ENCODE measurements around the gene ITPKC.
"Not testable (repeated sequence)": the region's sequence is repeated elsewhere in the genome, so short reads cannot be mapped to it uniquely, and the experiment has no call there.

Gene ITPKC

DNA sequence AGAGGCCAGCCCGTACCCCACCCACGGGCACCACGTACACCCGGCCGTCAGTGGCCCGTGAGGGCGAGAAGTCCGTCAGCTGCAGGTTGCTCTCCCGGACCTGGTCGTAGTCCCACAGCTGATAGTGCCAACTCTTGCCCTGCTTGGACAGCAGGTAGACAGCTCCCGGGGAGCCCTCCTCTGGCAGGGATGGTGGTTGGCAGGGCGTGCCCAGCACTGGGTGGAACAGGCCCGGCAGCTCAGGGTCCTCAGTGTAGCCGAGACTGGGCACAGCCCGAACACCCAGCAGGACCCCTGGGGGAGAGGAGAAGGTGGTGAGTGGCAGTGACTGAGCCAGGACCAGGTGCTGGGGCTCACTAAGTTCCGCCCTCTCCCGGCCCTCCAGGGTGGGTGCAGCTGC is 25.6 kb downstream of the ITPKC start:
- DNase-seq, result no peak

DNA sequence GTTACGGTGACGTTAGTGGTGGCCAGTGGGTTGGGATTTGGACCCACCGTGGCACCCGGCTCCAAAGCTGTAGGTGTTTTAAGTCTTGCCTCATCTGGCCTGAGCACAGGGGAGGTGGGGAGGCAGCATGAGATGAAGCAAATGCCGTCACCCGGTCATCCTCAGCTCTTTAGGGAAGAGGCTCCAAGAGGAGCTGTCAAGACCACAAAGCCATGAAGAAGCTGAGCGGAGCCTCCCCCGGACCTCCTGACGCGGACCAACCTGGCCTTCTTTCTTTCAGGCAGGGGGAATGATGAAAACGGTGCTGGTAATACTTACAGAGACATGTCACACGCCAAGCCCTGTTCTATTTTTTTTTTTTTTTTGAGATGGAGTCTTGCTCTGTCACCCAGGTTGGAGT is 26.0 kb downstream of the ITPKC start:
- DNase-seq, result no peak

DNA sequence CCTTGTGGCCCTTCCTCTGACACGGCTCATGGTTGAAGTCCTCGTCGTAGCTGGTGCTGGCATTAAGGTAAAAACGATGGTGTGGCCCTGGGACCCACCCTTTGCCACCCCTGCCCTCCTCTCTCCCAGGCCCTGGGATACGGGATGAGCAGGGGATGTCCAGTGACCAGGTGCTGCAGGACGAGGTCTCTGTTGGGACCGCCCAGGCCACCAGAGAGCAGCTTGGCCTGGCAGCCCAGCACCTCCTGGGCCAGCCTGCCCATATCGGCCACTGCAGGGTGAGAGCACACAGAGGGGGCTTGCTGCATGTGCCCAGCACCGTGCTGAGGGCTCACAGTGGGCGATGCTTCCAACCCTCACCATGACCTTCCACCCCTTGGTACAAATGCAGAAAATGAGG is 27.0 kb downstream of the ITPKC start:
- DNase-seq, result no peak

DNA sequence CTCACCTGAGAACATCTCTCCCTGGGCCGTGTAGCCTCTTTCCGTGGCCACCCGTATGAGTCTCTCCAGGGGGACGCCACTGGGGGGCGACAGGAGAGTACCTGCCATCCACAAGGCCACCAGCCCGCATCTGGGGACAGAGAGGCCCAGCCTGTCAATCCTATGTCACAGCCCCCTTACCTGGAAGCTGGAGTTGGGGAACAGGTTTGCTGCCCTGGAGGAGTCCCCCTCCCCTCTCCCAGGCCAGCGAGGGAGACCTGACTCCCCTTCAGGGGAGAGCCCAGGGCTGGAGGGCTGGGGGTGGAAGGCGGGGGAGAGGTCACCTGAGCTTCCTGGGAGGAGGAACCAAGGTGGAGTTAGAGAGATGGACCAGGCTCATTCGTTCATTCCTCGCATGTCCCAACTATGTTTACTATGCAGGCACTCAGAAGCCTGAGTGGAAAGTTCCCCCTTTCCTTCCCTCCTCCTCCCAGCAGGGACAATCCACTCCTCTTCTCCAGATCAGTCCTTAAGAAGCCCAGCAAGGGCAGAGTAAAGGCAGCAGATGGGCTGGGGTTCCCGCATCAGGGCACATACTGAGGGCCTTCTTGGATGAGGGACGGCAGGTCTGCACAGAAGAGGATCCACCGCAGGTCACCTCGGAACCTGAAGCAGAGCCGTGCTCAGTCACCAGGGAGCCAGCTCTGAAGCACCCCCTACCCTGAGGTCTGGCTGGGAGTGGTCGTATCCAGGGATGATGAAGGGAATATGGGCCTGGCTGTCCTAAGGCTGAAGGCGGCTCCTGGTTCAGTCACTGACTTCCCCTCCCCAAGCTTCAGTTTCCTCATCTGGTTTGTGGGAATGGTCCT is 27.9 kb downstream of the ITPKC start:
- DNase-seq, result peak; percentile 28

DNA sequence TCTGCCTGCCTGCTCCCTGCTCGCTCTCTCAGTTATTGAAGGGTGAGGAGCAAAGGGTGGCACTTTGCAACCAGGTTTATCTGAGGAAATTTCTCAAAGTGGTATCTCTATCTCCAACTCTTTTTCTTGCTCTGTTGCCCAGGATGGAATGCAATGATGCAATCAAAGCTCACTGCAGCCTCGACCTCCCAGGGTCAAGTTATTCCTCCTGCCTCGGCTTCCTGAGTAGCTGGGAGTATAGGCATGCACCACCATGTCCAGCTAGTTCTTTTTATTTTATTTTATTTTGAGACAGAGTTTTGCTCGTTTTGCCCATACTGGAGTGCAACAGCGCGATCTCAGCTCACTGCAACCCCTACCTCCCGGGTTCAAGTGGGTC is 28.5 kb downstream of the ITPKC start:
- DNase-seq, result no peak

DNA sequence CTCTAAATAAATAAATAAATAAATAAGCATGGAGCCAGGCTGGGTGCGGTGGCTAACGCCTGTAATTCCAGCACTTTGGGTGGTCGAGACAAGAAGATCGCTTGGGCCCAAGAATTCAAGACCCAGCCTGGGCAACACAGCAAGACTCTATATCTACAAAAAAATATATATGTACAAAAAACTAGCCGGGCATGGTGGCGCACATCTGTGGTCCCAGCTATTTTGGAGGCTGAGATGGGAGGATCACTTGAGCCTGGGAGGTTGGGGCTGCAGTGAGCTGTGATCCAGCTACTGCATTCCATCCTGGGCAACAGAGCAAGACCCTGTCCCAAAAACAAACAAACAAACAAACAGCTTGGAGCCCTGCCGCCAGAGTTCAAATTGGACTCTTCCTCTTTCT is 30.6 kb downstream of the ITPKC start:
- DNase-seq, result no peak

DNA sequence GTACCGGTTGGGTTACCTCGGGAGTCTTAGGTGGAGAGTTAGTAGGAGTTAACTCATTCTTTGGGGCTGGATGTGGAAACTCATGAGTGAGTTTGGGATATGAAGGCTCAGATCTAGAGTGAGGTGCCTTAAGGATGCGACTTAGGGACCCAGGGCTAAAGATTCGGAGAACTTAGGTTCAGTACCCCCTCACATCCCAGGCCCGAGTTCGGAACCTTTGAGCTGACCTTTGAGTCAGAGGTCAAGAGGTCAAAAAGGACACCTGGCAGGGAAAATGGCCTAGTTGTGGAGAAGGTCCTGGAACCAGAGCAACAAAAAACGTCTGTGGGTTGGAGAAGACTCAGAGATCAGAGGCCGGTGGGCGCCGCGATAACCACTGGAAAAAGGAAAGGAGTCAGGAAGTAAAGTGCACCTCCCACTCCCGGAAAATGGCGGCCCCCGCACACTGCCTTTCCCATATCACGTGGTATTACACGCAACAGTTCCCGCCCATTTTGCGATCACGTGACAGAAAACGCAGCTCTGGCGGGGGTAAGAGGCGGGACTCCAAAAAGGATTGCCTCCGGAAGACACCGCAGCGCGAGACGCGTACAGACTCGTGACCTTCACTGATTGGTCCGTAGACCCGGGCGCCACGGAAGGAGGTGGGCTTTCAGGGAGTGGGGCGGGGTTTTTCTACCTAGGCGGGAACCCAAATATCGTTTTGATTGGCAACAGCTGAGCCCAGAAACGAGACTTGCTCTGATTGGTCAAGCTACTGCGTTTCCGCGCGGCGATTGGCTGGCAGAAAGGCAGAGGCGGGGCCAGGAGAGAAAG is 33.4 kb downstream of the ITPKC start, which contains the start of gene ACTMAP:
Gene ACTMAP (minus strand): TSS at position 420 of the 816 bp plus-strand sequence. CDS start 674 bp downstream, outside the sequence.
- DNase-seq, result peak; percentile 100

DNA sequence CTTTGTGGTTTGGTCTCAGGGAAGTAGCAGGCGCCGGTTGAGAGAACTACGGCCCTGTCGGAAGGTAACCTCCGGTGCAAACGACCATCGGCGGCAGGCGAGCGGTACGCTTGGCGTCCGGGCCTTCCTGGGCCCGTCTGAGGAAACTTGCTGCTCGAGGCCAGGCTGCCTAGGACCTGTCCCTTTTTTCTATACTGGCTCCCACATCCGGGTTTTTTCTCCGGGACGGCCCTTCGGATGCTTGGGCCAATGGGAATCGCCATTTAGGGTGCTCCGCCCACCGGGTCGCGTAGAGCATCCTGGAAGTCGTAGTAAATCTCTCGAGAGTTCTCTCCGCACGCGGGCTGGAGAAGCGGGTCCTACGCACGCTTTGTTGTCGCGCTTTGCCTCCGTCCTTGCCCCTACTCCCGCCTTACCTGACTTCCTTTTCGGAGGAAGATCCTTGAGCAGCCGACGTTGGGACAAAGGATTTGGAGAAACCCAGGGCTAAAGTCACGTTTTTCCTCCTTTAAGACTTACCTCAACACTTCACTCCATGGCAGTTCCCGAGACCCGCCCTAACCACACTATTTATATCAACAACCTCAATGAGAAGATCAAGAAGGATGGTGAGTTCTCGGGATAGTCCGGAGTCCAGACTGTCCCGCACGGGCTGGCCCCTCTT is 34.1 kb downstream of the ITPKC start, which contains the start of gene SNRPA:
Gene SNRPA (plus strand): TSS at position 330 of the 664 bp plus-strand sequence. CDS start 206 bp downstream, at position 536.
- DNase-seq, result peak; percentile 98

DNA sequence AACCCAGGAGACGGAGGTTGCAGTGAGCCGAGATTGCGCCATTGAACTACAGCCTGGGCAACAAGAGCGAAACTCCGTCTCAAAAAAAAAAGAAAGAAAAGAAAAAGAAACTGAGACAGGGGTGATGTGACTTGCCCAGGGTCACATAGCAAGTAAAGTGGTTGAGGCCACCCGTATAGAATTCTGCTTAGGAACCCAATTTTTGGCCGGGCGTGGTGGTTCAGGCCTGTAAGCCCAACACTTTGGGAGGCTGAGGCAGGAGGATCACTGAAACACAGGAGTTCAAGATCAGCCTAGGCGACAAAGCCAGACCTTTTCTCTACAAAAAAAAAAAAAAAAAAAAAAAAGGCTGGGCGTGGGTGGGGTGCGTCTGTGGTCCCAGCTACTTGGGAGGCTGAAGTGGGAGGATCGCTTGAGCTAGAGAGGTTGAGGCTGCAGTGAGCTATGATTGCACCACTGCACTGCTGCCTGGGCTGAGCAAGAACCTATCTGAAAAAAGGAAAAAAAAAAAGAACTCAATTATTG is 35.4 kb downstream of the ITPKC start:
- peak; percentile 35 for DNase-seq

DNA sequence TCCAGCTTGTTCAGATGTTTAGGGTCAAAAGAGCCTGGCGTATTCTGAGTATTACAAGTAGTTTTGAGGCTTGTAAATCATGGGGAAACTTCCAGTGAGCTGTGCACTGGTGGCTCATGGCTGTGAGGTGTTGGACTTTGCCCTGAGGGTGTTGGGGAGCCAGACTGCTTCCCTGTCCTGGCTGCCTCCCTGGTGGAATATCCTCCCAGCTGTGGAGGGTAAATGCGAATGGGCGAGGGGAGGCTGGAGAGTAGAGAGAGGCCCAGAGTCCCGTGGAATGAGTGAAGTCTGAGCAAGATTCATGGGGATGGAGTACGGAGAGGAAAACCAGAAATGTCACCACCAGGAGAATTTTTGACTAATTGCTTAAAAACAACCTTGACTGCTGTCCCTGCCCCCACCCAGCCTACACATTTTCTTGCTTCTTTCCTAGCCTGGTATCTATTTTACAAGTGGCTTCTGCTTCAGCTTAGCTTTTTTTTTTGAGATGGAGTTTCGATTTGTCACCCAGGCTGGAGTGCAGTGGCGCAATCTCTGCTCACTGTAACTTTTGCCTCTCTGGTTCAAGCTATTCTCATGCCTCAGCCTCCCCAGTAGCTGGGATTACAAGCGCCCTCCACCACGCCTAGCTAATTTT is 37.8 kb downstream of the ITPKC start:
- DNase-seq, result peak; percentile 80

DNA sequence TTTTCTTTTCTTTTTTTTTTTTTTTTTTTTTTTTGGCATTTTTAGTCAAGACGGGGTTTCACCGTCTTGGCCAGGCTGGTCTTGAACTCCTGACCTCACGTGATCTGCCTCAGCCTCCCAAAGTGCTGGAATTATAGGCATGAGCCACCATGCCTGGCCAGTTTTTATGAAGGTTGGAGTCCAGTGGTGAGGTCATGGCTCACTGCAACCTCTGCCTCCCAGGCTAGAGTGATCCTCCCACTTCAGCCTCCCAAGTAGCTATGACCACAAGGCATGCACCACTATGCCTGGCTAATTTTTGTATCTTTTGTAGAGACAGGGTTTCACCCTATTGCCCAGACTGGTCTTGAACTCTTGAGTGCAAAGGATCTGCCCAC is 38.3 kb downstream of the ITPKC start:
- no peak for DNase-seq

DNA sequence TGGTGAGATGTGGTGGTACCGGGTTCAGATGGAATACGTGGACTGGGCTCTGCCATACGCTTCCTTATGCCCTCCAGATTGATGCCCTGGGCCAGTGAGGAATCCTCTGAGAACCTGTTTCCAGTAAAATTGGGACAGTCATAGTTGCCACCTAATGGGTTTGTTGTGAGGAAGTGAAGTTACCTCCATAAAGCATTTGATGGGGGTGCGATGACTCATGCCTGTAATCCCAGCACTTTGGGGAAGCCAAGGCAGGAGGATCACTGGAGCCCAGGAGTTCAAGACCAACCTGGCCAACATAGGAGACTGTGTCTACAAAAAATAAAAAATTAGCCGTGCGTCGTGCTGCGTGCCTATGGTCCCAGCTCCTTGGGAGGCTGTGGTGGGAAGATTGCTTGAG is 38.9 kb downstream of the ITPKC start:
- DNase-seq, result no peak

DNA sequence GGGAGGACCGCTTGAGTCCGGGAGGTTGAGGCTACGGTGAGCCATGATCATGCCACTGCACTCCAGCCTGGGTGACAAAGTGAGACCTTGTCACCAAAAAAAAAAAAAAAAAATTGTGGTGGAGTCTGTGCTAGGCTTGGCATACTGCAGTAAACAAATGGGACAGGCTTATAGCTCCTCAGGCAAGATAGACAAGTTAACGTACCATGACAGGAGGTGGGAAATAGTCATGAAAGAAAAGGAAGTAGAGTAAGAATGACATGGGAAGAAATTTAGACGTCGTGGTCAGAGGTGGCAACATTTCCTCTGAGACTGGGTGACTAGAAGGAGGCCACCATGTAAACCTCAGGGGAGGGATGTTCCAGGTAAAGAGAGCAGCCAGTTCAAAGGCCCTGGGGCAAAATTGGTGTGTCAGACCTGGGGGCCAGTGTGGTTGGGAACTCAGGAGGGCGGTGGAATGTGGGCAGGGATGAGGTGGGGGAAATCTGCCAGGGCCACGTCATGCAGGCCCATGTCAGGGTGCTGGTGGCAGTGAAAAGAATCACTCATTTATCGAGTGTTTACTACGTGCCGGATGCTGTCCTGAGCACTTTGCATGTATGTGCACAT is 39.7 kb downstream of the ITPKC start:
- DNase-seq, result peak; percentile 54

DNA sequence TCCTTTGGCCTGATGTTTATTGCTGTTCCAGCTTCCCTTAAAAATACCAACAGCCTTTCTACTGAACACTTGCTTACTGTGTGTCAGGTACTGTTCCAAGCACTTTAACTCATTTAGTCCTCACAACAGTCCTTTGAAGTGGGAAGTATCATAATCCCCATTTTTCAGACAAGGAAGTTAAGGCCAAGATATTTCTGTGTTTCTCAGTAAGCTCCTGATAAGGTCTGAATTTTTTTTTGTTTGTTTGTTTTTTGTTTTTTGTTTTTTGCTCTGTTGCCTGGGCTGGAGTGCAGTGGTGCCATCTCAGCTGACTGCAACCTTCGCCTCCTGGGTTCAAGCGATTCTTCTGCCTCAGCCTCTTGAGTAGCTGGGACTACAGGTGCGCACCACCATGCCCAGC is 41.6 kb downstream of the ITPKC start:
- no peak for DNase-seq

DNA sequence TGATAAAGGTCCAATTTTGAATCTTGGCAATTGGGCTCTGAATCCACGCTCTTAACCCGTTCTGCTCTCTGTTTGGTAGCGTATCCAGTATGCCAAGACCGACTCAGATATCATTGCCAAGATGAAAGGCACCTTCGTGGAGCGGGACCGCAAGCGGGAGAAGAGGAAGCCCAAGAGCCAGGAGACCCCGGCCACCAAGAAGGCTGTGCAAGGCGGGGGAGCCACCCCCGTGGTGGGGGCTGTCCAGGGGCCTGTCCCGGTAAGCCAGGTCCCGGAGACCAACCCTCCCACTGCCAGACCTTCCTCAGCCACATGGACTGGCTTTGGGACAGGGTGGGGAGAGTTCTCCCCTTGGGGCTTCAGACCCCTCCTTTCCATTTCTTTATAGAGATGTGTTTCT is 42.4 kb downstream of the ITPKC start:
- DNase-seq, result no peak

DNA sequence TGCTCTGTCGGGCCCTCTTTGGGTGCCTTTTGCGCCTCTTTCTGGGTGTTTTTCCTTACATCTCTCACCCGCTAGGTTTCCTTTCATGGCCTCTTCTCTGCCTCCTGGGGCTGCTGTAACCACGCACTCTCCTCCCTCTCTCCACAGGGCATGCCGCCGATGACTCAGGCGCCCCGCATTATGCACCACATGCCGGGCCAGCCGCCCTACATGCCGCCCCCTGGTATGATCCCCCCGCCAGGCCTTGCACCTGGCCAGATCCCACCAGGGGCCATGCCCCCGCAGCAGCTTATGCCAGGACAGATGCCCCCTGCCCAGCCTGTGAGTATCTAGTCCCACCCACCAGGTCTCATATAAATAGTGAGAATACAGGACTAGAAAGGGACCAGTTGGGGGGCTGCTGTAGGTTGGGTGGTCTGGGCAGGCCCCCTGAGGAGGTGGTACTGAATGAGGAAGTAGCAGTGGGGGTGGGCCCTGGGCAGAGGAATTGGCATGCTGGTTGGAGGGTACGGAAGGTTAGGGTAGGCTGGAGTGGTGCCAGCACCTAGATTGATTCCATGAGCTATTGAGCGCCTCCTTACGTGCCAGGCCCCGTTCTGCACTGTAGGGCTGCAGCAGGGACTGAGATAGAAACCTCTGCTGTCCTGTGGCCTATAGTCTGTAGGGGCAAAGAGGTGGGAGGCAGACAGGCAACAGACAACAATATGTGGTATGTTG is 46.0 kb downstream of the ITPKC start:
- DNase-seq, result no peak

DNA sequence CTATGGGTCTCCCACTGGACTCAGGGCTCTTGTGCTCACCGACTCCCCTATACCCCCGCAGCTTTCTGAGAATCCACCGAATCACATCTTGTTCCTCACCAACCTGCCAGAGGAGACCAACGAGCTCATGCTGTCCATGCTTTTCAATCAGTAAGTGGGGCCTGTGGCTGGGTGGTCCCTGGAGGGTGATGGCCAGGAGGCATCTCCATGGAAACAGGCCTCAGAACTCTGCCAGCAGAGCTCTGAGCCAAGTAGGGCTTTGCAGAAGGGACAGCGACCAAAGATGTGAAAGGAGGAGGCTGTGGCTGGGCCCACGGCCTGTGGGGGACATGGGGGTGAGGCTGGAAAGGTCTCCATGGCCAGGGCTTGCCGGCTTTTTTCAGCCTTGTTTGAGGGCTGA is 46.6 kb downstream of the ITPKC start:
- DNase-seq, result no peak

DNA sequence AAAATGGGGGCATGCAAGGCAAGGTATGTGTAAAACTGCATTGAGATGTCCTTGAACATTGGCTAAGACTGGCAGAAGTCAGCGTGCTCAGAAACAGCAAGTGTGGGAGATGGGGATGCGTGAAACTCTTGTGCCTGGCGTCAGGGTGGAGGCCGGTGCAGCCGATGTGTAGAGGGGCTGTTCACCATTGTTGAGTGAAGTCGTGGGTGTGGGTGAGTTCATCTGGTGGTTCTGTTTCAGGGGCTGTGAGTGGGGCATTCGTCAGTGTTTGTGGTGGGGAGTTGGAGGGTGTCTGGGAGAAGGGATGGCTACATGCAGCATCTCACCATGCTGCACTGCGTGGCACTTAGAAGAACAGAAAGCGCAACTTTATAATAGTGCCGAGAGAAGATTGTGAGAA is 47.1 kb downstream of the ITPKC start:
- no peak for DNase-seq

DNA sequence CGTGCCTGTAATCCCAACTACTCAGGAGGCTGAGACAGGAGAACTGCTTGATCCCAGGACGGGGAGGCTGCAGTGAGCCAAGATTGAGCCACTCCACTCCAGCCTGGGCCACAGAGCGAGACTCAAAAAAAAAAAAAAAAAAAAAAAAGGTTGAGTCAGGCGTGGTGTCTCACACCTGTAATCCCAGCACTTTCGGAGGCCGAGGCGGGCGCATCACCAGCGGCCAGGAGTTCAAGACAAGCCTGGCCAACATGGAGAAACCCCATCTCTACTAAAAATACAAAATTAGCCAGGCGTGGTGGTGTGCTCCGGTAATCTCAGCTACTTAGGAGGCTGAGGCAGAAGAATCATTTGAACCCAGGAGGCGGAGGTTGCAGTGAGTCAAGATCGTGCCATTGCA is 49.5 kb downstream of the ITPKC start:
- DNase-seq, result not testable (repeated sequence)

DNA sequence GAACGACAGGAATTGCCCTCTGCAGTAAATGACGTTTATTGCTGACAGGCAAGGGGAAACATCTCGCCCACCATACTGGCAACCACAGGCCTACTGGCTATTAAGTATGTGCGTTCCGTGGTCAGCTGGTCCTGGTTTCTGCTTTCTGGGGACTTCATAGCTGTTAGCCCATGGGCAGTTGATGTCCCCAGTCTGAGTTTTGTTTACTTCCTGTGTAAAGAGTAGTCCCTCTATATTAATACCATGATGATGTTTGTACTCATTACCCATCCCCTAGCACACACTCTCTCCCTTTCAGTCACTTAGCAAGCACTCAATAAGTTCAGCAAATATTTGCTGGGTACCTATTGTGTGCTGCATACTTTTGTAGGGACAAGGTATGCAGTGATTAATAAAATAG is 52.0 kb downstream of the ITPKC start:
- no peak for DNase-seq

DNA sequence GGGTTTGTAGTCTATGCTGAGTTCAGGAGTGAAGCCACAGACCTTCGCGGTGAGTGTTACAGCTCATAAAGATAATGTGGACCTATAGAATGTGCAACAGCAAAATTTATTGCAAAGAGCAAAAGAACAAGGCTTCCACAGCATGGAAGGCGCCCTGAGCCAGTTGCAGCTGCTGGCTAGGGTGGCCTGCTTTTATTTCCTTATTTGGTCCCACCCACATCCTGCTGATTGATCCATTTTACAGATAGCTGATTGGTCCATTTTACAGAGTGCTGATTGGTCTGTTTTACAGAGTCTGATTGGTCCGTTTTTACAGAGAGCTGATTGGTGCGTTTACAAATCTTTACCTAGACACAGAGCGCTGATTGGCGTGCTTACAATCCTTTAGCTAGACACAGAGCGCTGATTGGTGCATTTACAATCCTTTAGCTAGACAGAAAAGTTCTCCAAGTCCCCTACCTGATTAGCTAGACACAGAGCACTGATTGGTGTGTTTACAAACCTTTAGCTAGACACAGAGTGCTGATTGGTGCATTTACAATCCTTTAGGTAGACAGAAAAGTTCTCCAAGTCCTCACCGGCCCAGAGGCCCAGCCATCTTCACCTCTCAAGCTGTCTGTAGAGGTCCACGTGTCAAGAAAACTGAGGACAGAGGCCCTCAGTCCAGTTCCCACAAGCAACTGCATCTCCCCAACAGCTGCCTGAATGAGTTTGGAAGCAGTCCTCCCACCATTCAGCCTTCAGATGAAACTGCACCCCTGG is 54.4 kb downstream of the ITPKC start:
- DNase-seq, result not testable (repeated sequence)

Data from stimulated activated CD4-positive, alpha-beta T cell treated with anti-CD3 and anti-CD28 coated beads, Interleukin-4, amount 100 ng/mL, for 24 hours (primary cell).